Measurements from ENCODE around the gene CAMK1D.

The CAMK1D gene

GRCh38 chr10:12635127-12635541 is 285.8 kb downstream of the CAMK1D start:
- no peak for TF ChIP-seq CTCF (IDR thresholded peaks at IDR 0.05)

- TF ChIP-seq CTCF (IDR thresholded peaks at IDR 0.05), result no peak
Measured at GRCh38 chr10:12636571-12636970, 287.2 kb downstream of the CAMK1D start.

GRCh38 chr10:12637649-12638048 is 288.3 kb downstream of the CAMK1D start:
- no peak for TF ChIP-seq CTCF (IDR thresholded peaks at IDR 0.05)

GRCh38 chr10:12638103-12638502 is 288.8 kb downstream of the CAMK1D start:
- no peak for TF ChIP-seq CTCF (IDR thresholded peaks at IDR 0.05)

- TF ChIP-seq CTCF (IDR thresholded peaks at IDR 0.05), result no peak
Measured at GRCh38 chr10:12638781-12639180, 289.4 kb downstream of the CAMK1D start.

GRCh38 chr10:12639996-12640944 is 290.9 kb downstream of the CAMK1D start:
- no peak for TF ChIP-seq CTCF (IDR thresholded peaks at IDR 0.05)

- no peak for TF ChIP-seq CTCF (IDR thresholded peaks at IDR 0.05)
Measured at GRCh38 chr10:12642036-12642435, 292.7 kb downstream of the CAMK1D start.
